Measurements from ENCODE around the gene DLG2. TPM values are rescaled to one million over a fixed set of nuclear protein-coding genes. Genes with fewer than 3 reads are reported as not detected.

The DLG2 gene
- total and polyA plus RNA-seq, 4 donors: 0.30 to 5.5 (median 0.68) TPM

- Histone ChIP-seq H3K9me3 (ENCODE audit: control insufficient read depth in 4 of 4, low read length in 3 of 4) (no peaks in the 10 kb centered on the region), H3K27me3 (ENCODE audit: control insufficient read depth in 4 of 4, insufficient read depth in 4 of 4, low read length in 3 of 4) (no peaks in the 10 kb centered on the region), H3K4me1 (ENCODE audit: control insufficient read depth in 4 of 4, insufficient read depth in 4 of 4, low read length in 3 of 4) (no peaks in the 10 kb centered on the region), H3K27ac (ENCODE audit: low read depth in 1 of 2, low read length in 2 of 2) (no peak overlapping the region), H3K36me3 (ENCODE audit: control insufficient read depth in 4 of 4, insufficient read depth in 3 of 4, low read depth in 1 of 4, low read length in 3 of 4) (no peaks in the 10 kb centered on the region), H3K9ac (ENCODE audit: low read depth in 1 of 2, low read length in 2 of 2) (no peak overlapping the region), H3K4me3 (ENCODE audit: low read depth in 1 of 3, low read length in 3 of 3) (no peak overlapping the region)
- TF ChIP-seq REST (IDR thresholded peaks at IDR 0.05) (no peak), JUND (IDR thresholded peaks at IDR 0.05) (no peak)
- no peak for DNase-seq (ENCODE audit: low spot score)
- 94% methylated on average over 2 of the region's 2 CpGs for WGBS
These were observed 1018.3 kb downstream of the DLG2 start for GRCh38 chr11:84608837-84609196.

GRCh38 chr11:84607975-84608836 lies 1018.9 kb downstream of the DLG2 start:
- Histone ChIP-seq H3K27me3 (ENCODE audit: control insufficient read depth in 4 of 4, insufficient read depth in 4 of 4, low read length in 3 of 4) (no peaks in the 10 kb centered on the region), H3K27ac (ENCODE audit: low read depth in 1 of 2, low read length in 2 of 2) (no peak overlapping the region), H3K9me3 (ENCODE audit: control insufficient read depth in 4 of 4, low read length in 3 of 4) (no peaks in the 10 kb centered on the region), H3K36me3 (ENCODE audit: control insufficient read depth in 4 of 4, insufficient read depth in 3 of 4, low read depth in 1 of 4, low read length in 3 of 4) (no peaks in the 10 kb centered on the region), H3K4me1 (ENCODE audit: control insufficient read depth in 4 of 4, insufficient read depth in 4 of 4, low read length in 3 of 4) (no peaks in the 10 kb centered on the region), H3K9ac (ENCODE audit: low read depth in 1 of 2, low read length in 2 of 2) (no peak overlapping the region), H3K4me3 (ENCODE audit: low read depth in 1 of 3, low read length in 3 of 3) (no peak overlapping the region)
- DNase-seq (ENCODE audit: low spot score): no peak
- 58% methylated on average over 5 of the region's 5 CpGs for WGBS
- TF ChIP-seq EGR1 (IDR thresholded peaks at IDR 0.05; ENCODE audit: low read depth in 2 of 2): no peak
- TF ChIP-seq HNF4A (conservative IDR thresholded peaks at IDR 0.05): no peak
- no peak for TF ChIP-seq NR2F2 (IDR thresholded peaks at IDR 0.05)
- TF ChIP-seq FOXA2 (IDR thresholded peaks at IDR 0.05): no peak
- TF ChIP-seq GABPA (IDR thresholded peaks at IDR 0.05 in 1 of 2, conservative IDR thresholded peaks at IDR 0.05 in 1 of 2): no peak
- TF ChIP-seq FOXA1 (IDR thresholded peaks at IDR 0.05): no peak
- no peak for TF ChIP-seq YY1 (IDR thresholded peaks at IDR 0.05)
- no peak for TF ChIP-seq SP1 (IDR thresholded peaks at IDR 0.05)
- no peak for TF ChIP-seq RAD21 (IDR thresholded peaks at IDR 0.05)
- no peak for TF ChIP-seq JUND (IDR thresholded peaks at IDR 0.05)
- no peak for TF ChIP-seq HNF4G (IDR thresholded peaks at IDR 0.05)
- TF ChIP-seq TAF1 (conservative IDR thresholded peaks at IDR 0.05): no peak
- TF ChIP-seq RXRA (IDR thresholded peaks at IDR 0.05): no peak

- Histone ChIP-seq H3K4me1 (ENCODE audit: control insufficient read depth in 4 of 4, insufficient read depth in 4 of 4, low read length in 3 of 4) (no peaks in the 10 kb centered on the region), H3K36me3 (ENCODE audit: control insufficient read depth in 4 of 4, insufficient read depth in 3 of 4, low read depth in 1 of 4, low read length in 3 of 4) (no peaks in the 10 kb centered on the region), H3K9ac (ENCODE audit: low read depth in 1 of 2, low read length in 2 of 2) (no peak overlapping the region), H3K4me3 (ENCODE audit: low read depth in 1 of 3, low read length in 3 of 3) (no peak overlapping the region), H3K27ac (ENCODE audit: low read depth in 1 of 2, low read length in 2 of 2) (no peak overlapping the region), H3K27me3 (ENCODE audit: control insufficient read depth in 4 of 4, insufficient read depth in 4 of 4, low read length in 3 of 4) (no peaks in the 10 kb centered on the region), H3K9me3 (ENCODE audit: control insufficient read depth in 4 of 4, low read length in 3 of 4) (no peaks in the 10 kb centered on the region)
- DNase-seq (ENCODE audit: low spot score): no peak
- TF ChIP-seq YY1 (IDR thresholded peaks at IDR 0.05): no peak
- no peak for TF ChIP-seq TAF1 (conservative IDR thresholded peaks at IDR 0.05)
These were observed 1032.5 kb downstream of the DLG2 start for GRCh38 chr11:84594602-84595001.
